Suprapubic skin (tissue), 3 donors: ENCODE results near the gene VASH1.

Experiments used
- CTCF ChIP-seq, 2 donors: fragments of 200-600 bp in 1 of 2; fragments of 450-650 bp in 1 of 2; sonication (generic) in 1 of 2; IDR thresholded peaks; one replicate each; pipeline ENCODE4 v1.5.1; 2016 to 2019; ENCODE audit warnings: antibody characterized with exemption in 2 of 2, mild to moderate bottlenecking in 1 of 2, moderate library complexity in 1 of 2
- EP300 ChIP-seq: sonication (generic); formaldehyde crosslinking; IDR thresholded peaks from one replicate; pipeline ENCODE4 v1.6.1; 2017; ENCODE audit warnings: antibody characterized with exemption

- TF ChIP-seq CTCF (IDR thresholded peaks at IDR 0.05) (no peak), EP300 (no peak)
Observed at GRCh38 chr14:76808011-76808410, 46.7 kb downstream of the VASH1 start.
